Stomach (tissue), 9 donors: ENCODE data around the gene TMEM219. TPM values are rescaled to one million over a fixed set of nuclear protein-coding genes. Genes with fewer than 3 reads are reported as not detected.

Source experiments
- DNase-seq, 2 donors: peaks; one replicate each; pipeline versions ENCODE4 v3.0.0 to v3.0.0-alpha.2; 2013 to 2019
- H3K27ac ChIP-seq, 5 donors: fragments of 200-600 bp in 4 of 5; sonication (generic) in 4 of 5; one replicate each; pipeline ENCODE4 v1.5.1; 2013 to 2019; ENCODE audit warnings: mild to moderate bottlenecking in 1 of 5, moderate library complexity in 1 of 5
- H3K27me3 ChIP-seq, 3 donors: fragments of 200-600 bp; sonication (generic); one replicate each; pipeline ENCODE4 v1.5.1; 2017 to 2019; ENCODE audit warnings: mixed run types in 1 of 3
- H3K36me3 ChIP-seq, 4 donors: fragments of 200-600 bp; sonication (generic); 1 replicate in 3 of 4; 2 replicates in 1 of 4; pipeline ENCODE4 v1.5.1; 2016 to 2019
- H3K4me1 ChIP-seq, 4 donors: fragments of 200-600 bp; sonication (generic); one replicate each; pipeline ENCODE4 v1.5.1; 2016 to 2019
- H3K4me3 ChIP-seq, 4 donors: fragments of 200-600 bp; sonication (generic) in 3 of 4; one replicate each; pipeline ENCODE4 v1.5.1; 2016 to 2019; ENCODE audit warnings: mild to moderate bottlenecking in 1 of 4
- H3K9me3 ChIP-seq, 4 donors: fragments of 200-600 bp; sonication (generic); one replicate each; pipeline ENCODE4 v1.5.1; 2016 to 2019
- EP300 ChIP-seq: sonication (generic); formaldehyde crosslinking; IDR thresholded peaks from one replicate; pipeline ENCODE4 v1.6.1; 2017; ENCODE audit warnings: antibody characterized with exemption
- POLR2A ChIP-seq, 4 donors: fragments of 450-650 bp; IDR thresholded peaks; one replicate each; pipeline ENCODE4 v1.6.1; 2016; ENCODE audit warnings: antibody characterized with exemption in 4 of 4, control low read depth in 2 of 4, mild to moderate bottlenecking in 1 of 4, moderate library complexity in 1 of 4
- POLR2AphosphoS5 ChIP-seq, 3 donors: sonication (generic); formaldehyde crosslinking; IDR thresholded peaks; one replicate each; pipeline ENCODE4 v1.6.1; 2016; ENCODE audit warnings: antibody characterized with exemption in 3 of 3
- WGBS, 5 donors: extraction: QIAGEN DNeasy Blood & Tissue Kit in 3 of 5; methylation state at CpG; one replicate each; pipeline versions ENCODE4 v1.1.5 to v1.1.7; 2013 to 2018; 5-methylcytosine and 5-hydroxymethylcytosine counted together
- intact Hi-C: fragments of 100-400 bp; cut with DNase I; formaldehyde crosslinking; loops from one replicate; pipeline ENCODE4 v1.15.1; 2023; ENCODE audit warnings: low total_unique reads
- polyA plus RNA-seq, 3 donors: library from polyadenylated mRNA; stranded (reverse); fragments of 200-250 nt; gene quantifications; one replicate each; pipeline ENCODE4 v1.2.3, GENCODE V29; 2013
- total RNA-seq, 5 donors: library from RNA; depleted of rRNA; stranded (reverse); fragments of >200 nt; gene quantifications; one replicate each; pipeline versions ENCODE4 v1.1.0 to v1.2.3, GENCODE V29; 2014 to 2016
- TF ChIP-seq, protein P1 (sequence below), 7 experiments: fragments of 450-650 bp in 4 of 7; fragments of 200-600 bp in 3 of 7; sonication (generic) in 3 of 7; IDR thresholded peaks; one replicate each; pipeline ENCODE4 v1.5.1; 2016 to 2019; ENCODE audit warnings: antibody characterized with exemption in 7 of 7, control low read depth in 2 of 7, mild to moderate bottlenecking in 1 of 7
- donor health status: healthy with polysubstance abuse.
- donor health status: Bipolar disorder and iron deficiency.
- donor health status: healthy.

Gene TMEM219
- total and polyA plus RNA-seq, 8 donors = 32.1 to 286 (median 139) TPM

DNA sequence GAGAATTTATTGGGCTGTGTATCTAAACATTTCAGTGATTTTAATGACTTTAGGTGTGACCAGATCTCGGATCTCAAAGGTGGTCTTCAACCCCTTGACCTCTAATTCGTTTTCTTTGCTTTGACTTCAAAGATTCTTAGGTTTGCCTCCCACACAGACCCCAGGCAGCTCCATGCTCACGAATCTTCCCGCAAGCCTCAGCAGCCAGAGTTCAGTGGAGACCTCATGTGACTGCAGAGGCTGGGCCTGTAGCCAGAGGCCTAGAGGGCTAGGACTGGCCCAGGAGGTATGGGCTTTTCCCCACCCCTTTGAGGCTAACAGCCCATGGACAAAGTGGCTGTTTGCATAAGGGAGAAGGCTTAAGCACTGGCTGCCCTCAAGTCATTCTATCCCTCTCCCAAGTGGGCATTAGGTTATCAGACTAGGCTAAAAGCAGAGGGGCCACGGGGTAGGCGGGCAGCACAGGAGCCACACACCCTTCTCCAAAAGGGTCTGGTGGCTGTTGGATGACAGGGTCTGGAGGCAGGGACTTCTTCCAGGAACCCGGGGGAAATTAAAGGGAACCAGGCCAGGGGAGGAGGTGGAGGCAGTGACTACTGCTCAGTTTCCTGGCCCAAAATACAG, 30.6 kb downstream of the TMEM219 start:
- H3K36me3 ChIP-seq = peaks cover 50 to 68% (median 64%) of the 10 kb centered on the region in 4 donors
- H3K27me3 ChIP-seq = no peaks in the 10 kb centered on the region

DNA sequence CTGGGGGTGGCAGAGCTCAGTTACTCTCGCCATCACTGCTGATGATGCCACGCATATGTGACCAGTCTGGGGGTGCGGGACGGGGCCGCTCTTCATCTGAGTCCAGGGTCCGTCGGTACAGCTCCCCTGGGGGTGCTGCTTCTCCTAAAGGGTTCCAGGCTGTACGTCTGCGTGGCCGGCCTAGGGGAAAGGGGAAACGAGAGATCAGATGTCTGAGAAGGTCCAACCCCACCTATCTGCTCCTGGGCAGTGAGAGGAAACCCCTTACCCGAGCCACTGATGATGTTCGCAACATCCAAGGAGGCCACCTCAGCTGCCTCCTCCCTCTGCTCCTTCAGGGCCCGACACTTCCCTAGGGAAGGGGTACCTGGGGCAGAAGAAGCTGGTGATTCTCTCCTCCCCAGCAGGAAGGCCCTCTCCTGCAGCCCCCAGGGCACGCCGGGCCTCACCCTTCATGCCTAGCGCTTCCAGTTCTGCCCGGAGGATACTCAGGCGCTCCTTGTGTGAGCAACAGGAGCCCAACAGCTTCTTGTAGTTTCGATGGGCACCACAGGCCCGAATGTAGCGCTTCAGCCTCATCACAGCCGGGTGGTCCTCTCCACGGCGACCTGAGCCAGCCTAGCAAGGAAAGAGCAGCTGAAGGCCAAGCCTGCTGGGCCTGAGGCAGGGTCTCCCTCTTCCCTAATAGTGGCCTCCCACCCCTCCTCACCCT, 31.5 kb downstream of the TMEM219 start:
- WGBS, 5 donors = 84 to 94% (median 89%) methylated on average over 21 to 25 of the region's 25 CpGs
- intact Hi-C loops = no loop called here
- DNase-seq = no peak
- H3K4me3 ChIP-seq = no peak overlapping the region
- H3K27me3 ChIP-seq = no peaks in the 10 kb centered on the region
- peaks cover 42 to 68% (median 57%) of the 10 kb centered on the region in 4 donors for H3K36me3 ChIP-seq
- no peak overlapping the region for H3K27ac ChIP-seq
- H3K4me1 ChIP-seq = peaks cover 20 to 45% (median 29%) of the 10 kb centered on the region in 4 donors
- TF ChIP-seq, protein P1, sequence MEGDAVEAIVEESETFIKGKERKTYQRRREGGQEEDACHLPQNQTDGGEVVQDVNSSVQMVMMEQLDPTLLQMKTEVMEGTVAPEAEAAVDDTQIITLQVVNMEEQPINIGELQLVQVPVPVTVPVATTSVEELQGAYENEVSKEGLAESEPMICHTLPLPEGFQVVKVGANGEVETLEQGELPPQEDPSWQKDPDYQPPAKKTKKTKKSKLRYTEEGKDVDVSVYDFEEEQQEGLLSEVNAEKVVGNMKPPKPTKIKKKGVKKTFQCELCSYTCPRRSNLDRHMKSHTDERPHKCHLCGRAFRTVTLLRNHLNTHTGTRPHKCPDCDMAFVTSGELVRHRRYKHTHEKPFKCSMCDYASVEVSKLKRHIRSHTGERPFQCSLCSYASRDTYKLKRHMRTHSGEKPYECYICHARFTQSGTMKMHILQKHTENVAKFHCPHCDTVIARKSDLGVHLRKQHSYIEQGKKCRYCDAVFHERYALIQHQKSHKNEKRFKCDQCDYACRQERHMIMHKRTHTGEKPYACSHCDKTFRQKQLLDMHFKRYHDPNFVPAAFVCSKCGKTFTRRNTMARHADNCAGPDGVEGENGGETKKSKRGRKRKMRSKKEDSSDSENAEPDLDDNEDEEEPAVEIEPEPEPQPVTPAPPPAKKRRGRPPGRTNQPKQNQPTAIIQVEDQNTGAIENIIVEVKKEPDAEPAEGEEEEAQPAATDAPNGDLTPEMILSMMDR (IDR thresholded peaks at IDR 0.05) = no peak
- TF ChIP-seq POLR2A (IDR thresholded peaks at IDR 0.05) = no peak
- TF ChIP-seq POLR2AphosphoS5 (IDR thresholded peaks at IDR 0.05) = no peak
- TF ChIP-seq EP300 = no peak
- no peaks in the 10 kb centered on the region for H3K9me3 ChIP-seq

More for the DNA sequence above, 30.6 kb downstream of the TMEM219 start:
- TF ChIP-seq, protein P1 (IDR thresholded peaks at IDR 0.05) = no peak
- TF ChIP-seq EP300 (no peak), POLR2A (IDR thresholded peaks at IDR 0.05) (no peak), POLR2AphosphoS5 (IDR thresholded peaks at IDR 0.05) (no peak)
- intact Hi-C loops = no loop called here
- 37 to 53% (median 47%) methylated on average over 7 of the region's 7 CpGs for WGBS, 5 donors
- Histone ChIP-seq H3K27ac (peak overlapping the region in 2 of 5 donors; percentile 14 to 15), H3K4me1 (peaks cover 20 to 40% (median 29%) of the 10 kb centered on the region in 4 donors), H3K4me3 (no peak overlapping the region), H3K9me3 (no peaks in the 10 kb centered on the region)
- no peak for DNase-seq

DNA sequence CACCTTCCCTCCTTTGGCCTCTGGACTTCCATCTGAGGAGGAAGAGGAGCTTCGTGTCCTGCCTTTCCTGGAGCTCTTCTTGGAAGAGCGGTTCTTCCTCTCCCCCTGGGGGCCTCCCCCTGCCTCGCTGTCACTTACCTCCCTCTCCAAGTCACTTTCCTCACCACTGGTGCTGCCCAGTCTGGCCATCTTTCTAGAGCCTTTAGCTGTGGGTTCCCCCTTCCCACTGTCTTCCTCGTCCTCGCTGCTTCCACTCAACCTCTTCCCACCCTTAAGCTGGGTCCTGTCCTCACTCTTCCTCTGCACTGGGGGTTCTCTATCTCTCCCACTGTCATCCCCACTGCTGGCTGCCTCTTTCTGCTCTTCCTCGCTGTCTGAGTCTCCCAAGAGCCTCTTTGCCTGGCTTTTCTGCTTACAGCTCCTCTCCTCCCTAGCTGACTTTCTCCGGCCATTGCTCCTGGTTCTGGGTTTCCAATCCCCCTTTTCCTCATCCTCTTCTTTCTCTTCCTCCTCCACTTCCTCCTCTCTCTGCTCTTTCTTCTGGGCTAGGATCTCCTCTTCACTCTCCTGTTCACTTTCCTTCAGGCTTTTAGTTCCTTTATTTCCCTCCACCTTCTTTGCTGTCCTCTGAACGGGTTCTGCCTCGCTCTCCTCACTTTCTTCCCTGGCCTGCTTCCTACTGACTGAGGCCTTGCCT, 32.2 kb downstream of the TMEM219 start:
- 83 to 88% (median 87%) methylated on average over 9 of the region's 9 CpGs for WGBS, 5 donors
- intact Hi-C loops = no loop called here
- Histone ChIP-seq H3K36me3 (peaks cover 38 to 68% (median 53%) of the 10 kb centered on the region in 4 donors), H3K9me3 (no peaks in the 10 kb centered on the region), H3K4me3 (peak overlapping the region in 2 of 4 donors; percentile 86 to 92), H3K27me3 (no peaks in the 10 kb centered on the region), H3K27ac (peak overlapping the region in 4 of 5 donors; percentile 97 to 98 (median 98)), H3K4me1 (peaks cover 20 to 45% (median 29%) of the 10 kb centered on the region in 4 donors)
- TF ChIP-seq POLR2AphosphoS5 (IDR thresholded peaks at IDR 0.05) (no peak), EP300 (no peak), POLR2A (IDR thresholded peaks at IDR 0.05) (no peak)
- TF ChIP-seq, protein P1 (IDR thresholded peaks at IDR 0.05) = no peak
- DNase-seq = no peak

DNA sequence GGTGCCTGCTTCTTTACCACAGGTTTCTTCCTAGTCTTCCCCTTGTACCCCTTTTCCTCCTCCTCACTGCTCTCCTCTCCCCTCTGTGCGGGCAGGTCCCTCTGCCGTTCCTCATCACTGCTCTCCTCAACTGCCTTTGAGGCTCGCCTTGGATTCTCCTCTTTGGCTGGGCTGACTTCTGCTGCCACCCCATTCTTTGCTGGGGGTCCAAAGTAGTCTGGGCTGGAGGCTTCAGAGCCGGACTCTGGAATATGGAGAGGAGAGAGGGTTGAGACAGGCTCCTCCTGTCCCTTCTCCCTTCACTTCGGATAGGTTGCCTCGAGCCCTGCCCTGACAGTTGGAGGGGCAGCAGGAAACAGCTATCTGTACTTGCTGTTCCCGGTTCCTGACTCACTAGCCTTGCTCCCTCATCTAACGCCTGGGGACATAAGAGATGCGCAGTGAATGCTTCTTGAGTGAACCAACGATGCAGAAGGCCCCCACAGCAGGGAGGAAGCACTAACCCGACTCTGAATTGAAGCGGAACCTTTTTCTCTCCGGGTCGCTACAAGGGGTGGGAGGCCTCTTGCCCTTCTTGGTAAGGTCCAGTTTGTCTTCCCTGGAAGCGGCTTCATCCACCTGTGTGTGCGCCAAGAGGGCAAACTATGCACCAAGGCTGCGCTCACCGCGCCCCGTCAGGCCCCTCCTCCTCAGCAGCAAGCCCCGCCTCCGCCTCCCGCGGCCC, 32.9 kb downstream of the TMEM219 start:
- intact Hi-C loops = no loop called here
- Histone ChIP-seq H3K4me3 (peak overlapping the region; percentile 86 to 98 (median 91)), H3K27ac (peak overlapping the region; percentile 96 to 98 (median 97)), H3K4me1 (peaks cover 20 to 39% (median 29%) of the 10 kb centered on the region in 4 donors), H3K36me3 (peaks cover 36 to 64% (median 52%) of the 10 kb centered on the region in 4 donors), H3K27me3 (no peaks in the 10 kb centered on the region), H3K9me3 (no peaks in the 10 kb centered on the region)
- peak; percentile 78 to 86 for DNase-seq
- TF ChIP-seq POLR2A (IDR thresholded peaks at IDR 0.05) (no peak), POLR2AphosphoS5 (IDR thresholded peaks at IDR 0.05) (no peak), EP300 (no peak)
- TF ChIP-seq, protein P1 (IDR thresholded peaks at IDR 0.05) = no peak
- WGBS, 5 donors = 10 to 13% (median 13%) methylated on average over 16 to 24 of the region's 24 CpGs
